Cardiac muscle cell (in vitro differentiated cells and primary cell): ENCODE measurements around the gene C1orf210. TPM values are rescaled to one million over a fixed set of nuclear protein-coding genes. Genes with fewer than 3 reads are reported as not detected.

Experiments
- DNase-seq, 2 donors: peaks; one replicate each; pipeline versions ENCODE4 v3.0.0 to v3.0.0-alpha.2; 2010 to 2017; ENCODE audit warnings: low read depth in 1 of 2, low spot score in 1 of 2
- H3K27ac ChIP-seq: fragments of 200-600 bp; sonication (generic); 2 replicates; pipeline ENCODE4 v1.5.1; 2016
- H3K27me3 ChIP-seq: fragments of 200-600 bp; sonication (generic); 2 replicates; pipeline ENCODE4 v1.6.0; 2016; ENCODE audit warnings: control low read depth
- H3K36me3 ChIP-seq: fragments of 200-600 bp; sonication (generic); 2 replicates; pipeline ENCODE4 v1.5.1; 2016; ENCODE audit warnings: control low read depth
- H3K4me1 ChIP-seq: fragments of 200-600 bp; sonication (generic); 2 replicates; pipeline ENCODE4 v1.8.1; 2017; ENCODE audit warnings: low read depth, mild to moderate bottlenecking, mixed run types
- H3K4me3 ChIP-seq: fragments of 200-600 bp; sonication (generic); 2 replicates; pipeline ENCODE4 v1.5.1; 2016; ENCODE audit warnings: mild to moderate bottlenecking
- H3K9me3 ChIP-seq: fragments of 200-600 bp; sonication (generic); 2 replicates; pipeline ENCODE4 v1.5.1; 2017; ENCODE audit warnings: low read depth, mild to moderate bottlenecking, control low read depth
- CTCF ChIP-seq: IDR thresholded peaks from 2 replicates; pipeline ENCODE4 v1.5.1; 2012; ENCODE audit warnings: low read depth, mild to moderate bottlenecking, low read length
- polyA plus RNA-seq: library from polyadenylated mRNA; unstranded; fragments of >200 nt; fragmentation: Nextera tagmentation; extraction: Ambion mirVana; gene quantifications from 2 replicates; pipeline ENCODE4 v1.2.1, GENCODE V29; 2016
- total RNA-seq: library from RNA; depleted of rRNA; stranded (reverse); fragments of >200 nt; gene quantifications from 2 replicates; pipeline ENCODE4 v1.2.3, GENCODE V29; 2016

The C1orf210 gene
- total and polyA plus RNA-seq, 2 experiments from 2014 or later, result 0.12 TPM; not detected in 1

- no peaks in the 10 kb centered on the region for H3K4me1 ChIP-seq
- no peaks in the 10 kb centered on the region for H3K9me3 ChIP-seq
- TF ChIP-seq CTCF, result no peak
- H3K36me3 ChIP-seq, result no peaks in the 10 kb centered on the region
- no peaks in the 10 kb centered on the region for H3K27me3 ChIP-seq
- no peak overlapping the region for H3K27ac ChIP-seq
- DNase-seq, result no peak
- no peak overlapping the region for H3K4me3 ChIP-seq
Measured at GRCh38 chr1:43284546-43285110, 753 bp downstream of the C1orf210 start.

- TF ChIP-seq CTCF, result no peak
- Histone ChIP-seq H3K4me3 (no peak overlapping the region), H3K36me3 (no peaks in the 10 kb centered on the region), H3K27me3 (no peaks in the 10 kb centered on the region), H3K9me3 (no peaks in the 10 kb centered on the region), H3K27ac (no peak overlapping the region), H3K4me1 (no peaks in the 10 kb centered on the region)
- DNase-seq, result no peak
Measured at GRCh38 chr1:43284065-43284464, 1.3 kb downstream of the C1orf210 start.

GRCh38 chr1:43282220-43283195 lies 2.9 kb downstream of the C1orf210 start:
- DNase-seq, result no peak
- no peaks in the 10 kb centered on the region for H3K4me1 ChIP-seq
- no peak overlapping the region for H3K4me3 ChIP-seq
- H3K9me3 ChIP-seq, result no peaks in the 10 kb centered on the region
- H3K27ac ChIP-seq, result no peak overlapping the region
- no peaks in the 10 kb centered on the region for H3K27me3 ChIP-seq
- no peak for TF ChIP-seq CTCF
- H3K36me3 ChIP-seq, result no peaks in the 10 kb centered on the region

- H3K4me3 ChIP-seq, result no peak overlapping the region
- no peaks in the 10 kb centered on the region for H3K36me3 ChIP-seq
- DNase-seq, result no peak
- no peaks in the 10 kb centered on the region for H3K27me3 ChIP-seq
- no peak overlapping the region for H3K27ac ChIP-seq
- no peaks in the 10 kb centered on the region for H3K4me1 ChIP-seq
- no peaks in the 10 kb centered on the region for H3K9me3 ChIP-seq
- TF ChIP-seq CTCF, result no peak
Measured at GRCh38 chr1:43280692-43281091, 4.7 kb downstream of the C1orf210 start.

GRCh38 chr1:43279666-43280065 lies 5.7 kb downstream of the C1orf210 start:
- TF ChIP-seq CTCF, result no peak
- no peaks in the 10 kb centered on the region for H3K36me3 ChIP-seq
- H3K27me3 ChIP-seq, result no peaks in the 10 kb centered on the region
- no peaks in the 10 kb centered on the region for H3K4me1 ChIP-seq
- no peak overlapping the region for H3K27ac ChIP-seq
- H3K4me3 ChIP-seq, result no peak overlapping the region
- no peak for DNase-seq
- H3K9me3 ChIP-seq, result no peaks in the 10 kb centered on the region
